NCI-H2107 treated with DMSO at 0.1 percent for 48 hours (cell line): Measurements from ENCODE around the gene ZBTB16.

Experiments
- DNase-seq: peaks from one replicate; lab custom pipeline; 2025; ENCODE audit not compliant: unreplicated experiment; lab: John Stamatoyannopoulos, UW

The ZBTB16 gene

DNA sequence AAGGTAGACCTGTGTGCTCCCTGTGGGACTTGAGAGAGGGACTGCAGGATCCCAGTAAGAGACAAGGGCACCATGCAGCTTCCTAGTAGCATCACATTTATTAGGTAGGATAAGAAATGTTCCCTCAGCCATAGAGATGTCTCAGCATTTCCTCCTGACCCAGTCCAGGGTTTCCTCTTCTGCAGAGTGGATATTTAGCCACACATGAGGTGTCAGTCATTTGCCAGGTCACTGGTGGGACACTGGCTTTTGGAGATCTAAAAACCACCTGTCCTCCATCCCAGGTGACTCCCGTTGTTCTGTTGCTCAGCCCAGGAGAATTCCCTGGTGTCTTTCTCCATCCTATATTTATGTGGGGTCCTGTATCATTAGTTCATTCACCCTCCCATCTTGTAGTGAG is 119.1 kb downstream of the ZBTB16 start:
- DNase-seq = no peak

DNA sequence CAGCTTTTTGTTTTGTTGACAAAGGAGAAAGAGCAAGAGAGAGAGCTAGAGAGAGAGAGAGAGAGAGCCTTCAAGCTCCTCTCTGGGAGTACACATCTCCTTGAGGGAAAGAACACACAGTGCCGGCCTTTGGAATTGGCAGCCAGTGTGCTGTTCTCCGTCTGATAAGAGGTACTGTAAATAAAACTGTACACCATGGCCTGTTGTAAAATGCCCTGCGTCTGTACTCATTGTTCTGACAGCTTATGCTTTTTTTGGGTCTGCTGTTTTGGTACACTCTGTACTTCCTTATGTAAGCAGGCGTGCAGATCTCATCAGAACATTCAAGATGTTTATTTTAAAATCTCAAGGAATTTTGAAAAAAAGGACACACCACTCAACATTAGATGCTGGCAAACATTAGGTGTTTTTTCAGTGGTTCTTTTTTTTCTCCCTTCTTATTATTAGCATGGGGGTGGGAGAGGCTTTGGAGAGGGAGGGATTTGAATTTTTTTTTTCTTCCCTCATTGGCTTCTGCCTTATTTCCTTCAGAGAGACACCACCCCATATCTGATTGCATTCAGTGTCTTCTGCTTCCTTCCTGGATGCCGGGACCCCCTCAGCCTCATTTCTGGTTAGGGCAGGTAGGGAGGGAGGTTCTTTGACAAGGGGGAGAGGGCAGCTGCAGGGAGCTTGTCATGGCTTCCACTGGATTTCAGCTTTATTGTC is 119.9 kb downstream of the ZBTB16 start:
- no peak for DNase-seq

DNA sequence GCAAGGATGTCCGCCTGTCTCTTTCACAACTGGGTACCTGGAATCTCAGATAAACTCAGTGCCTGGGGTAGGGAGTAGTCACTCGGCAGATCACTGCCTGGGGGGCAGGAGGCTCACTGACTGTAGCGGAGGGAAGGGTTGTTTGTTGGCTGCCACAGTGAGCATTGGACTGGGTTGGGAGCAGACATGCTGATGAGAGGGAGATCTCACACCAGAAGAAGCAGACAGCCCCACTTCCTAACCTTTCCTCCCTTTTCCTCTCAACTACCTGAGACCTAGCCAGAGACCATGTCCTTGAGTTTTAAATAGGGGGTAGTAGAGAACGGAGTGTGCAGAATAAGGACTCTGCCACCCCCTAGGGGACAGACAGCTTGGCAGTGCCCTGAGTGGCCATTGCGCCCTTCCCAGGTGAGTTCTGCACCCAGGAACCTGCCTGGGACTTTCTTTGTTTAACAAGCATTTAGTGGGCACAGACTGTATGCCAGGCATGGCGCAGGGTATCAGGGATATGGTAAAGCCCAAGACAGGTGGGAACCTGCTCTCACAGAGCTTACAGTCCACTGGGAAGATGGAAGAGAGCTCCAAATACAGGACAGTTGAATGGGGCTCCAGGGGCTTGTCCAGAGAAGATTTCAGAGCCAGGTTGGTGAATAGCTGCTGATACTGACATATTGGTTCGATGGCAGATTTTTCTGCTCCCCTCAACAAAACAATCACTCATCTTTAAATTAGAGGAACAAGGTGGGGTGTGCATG is 121.0 kb downstream of the ZBTB16 start:
- DNase-seq = peak; percentile 23

DNA sequence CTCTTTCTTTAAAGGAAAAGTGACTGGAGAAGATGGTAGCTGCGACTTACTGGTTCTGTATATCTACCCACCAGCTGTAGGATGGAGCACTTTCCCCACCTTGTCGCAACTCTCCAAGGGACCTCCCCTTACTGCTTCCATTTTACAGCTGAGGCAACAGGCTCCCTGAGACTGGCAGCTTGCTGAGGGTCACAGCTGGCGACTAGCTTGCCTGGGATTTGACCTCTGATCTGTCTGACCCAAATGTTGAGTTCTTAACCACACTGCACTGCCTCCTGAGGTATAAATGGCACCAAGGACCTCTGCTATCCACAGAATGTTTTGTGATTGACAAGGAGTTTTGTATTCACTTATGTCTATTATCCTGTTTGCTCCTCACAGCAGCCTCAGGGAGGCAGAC is 121.7 kb downstream of the ZBTB16 start:
- DNase-seq = no peak

DNA sequence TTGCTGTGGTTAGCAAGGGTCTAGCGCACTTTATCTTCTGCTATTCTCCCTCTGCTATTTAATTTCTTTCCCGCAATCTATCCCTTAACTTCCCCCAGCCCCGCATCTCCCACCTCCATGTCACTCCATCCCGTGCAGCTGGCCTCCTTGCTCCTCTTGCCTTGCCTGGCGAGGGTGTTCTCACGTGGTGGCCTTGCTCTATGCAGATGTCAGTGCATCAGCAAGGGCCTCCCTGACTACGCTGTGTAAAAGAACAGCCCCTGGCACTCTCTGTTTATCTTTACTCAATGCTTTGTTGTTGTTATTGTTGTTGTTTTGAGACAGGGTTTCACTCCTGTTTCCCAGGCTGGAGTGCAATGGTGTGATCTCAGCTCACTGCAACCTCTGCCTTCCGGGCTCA is 122.2 kb downstream of the ZBTB16 start:
- no peak for DNase-seq

DNA sequence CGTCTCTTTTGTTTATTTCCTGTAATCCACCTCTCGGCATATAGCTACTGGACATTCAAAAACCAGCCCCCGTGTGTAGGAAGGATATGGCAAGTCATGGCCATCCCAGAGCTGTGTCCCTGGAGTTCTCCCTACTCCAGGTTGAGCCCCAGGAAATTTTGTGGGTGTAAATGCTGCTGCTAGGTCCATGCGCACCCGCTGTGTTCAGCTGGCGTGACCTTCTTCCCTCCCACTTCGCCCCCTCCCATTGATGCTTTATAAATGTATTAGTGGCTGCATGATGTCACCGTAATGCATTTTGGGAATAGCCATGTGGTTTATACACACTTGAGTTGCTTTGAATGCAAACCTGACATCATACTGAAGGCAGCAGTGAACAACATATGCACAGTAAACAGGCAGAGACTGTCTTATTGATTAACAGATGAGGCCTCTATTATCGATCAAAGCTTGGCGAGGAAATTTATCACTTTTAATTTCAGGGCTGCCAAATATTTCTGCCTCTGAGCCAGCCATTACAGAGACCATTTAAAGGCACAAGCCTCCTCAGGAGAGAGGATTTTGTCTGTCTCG is 123.0 kb downstream of the ZBTB16 start:
- no peak for DNase-seq

DNA sequence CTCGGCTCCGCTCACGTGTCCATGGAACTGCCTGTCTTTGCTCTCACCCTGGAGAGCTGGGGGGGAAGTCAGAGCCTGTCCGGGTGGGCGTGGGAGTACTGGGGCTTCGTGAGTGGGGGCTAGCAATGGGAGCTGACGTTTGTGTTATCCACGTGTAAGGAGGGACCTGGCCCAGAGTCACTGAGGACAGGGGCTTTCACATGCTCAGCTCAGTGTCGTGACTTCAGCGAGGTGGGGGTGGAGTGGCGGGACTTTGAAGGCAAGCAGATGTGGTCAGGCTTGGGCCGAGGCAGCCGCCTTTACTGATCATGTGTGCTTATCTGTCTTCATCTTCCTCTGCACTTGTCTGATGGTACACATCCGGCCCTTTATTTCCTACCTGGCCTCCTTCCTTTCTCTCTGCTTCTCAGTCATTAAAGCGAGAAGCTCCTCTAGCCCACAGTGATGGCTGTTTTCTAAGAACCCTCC is 123.6 kb downstream of the ZBTB16 start:
- DNase-seq = no peak

DNA sequence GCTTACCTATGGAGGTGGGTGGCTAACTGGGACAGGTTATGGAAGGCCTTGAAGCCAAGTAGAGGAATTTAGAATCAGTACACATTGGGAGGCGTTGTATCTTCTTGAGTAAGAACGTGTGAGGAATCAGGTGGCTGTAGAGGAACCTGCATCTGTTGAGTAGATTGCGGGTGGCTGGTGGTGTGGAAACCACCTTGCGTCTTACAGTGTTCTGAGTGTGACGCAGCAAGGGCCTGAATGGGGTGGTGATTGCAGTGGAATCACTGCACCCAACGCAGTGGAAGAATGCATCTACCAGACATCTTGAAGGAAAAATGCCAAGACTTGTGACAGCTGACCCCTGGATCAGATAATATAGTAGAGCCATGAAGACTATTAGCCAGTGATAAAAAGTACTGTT is 125.9 kb downstream of the ZBTB16 start:
- DNase-seq = no peak

DNA sequence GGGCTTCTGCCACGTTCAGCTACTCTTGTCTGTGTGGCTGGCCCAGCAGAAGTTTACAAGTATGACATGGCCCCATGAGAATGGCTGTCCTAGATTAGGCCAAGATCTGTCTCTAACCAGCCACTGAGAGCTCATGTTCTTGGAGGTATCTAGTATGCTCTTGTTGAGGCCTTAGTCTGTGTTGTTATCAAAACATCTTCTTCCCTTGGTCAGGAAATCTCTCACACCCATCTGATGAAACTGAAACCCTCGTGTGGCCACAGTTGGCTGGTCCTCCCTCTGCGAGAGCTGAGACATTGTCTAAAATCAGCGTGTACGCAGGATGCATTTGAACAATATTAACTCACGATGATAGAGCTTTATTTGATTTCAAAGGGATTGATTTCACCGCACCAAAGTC is 127.7 kb downstream of the ZBTB16 start:
- DNase-seq = no peak

DNA sequence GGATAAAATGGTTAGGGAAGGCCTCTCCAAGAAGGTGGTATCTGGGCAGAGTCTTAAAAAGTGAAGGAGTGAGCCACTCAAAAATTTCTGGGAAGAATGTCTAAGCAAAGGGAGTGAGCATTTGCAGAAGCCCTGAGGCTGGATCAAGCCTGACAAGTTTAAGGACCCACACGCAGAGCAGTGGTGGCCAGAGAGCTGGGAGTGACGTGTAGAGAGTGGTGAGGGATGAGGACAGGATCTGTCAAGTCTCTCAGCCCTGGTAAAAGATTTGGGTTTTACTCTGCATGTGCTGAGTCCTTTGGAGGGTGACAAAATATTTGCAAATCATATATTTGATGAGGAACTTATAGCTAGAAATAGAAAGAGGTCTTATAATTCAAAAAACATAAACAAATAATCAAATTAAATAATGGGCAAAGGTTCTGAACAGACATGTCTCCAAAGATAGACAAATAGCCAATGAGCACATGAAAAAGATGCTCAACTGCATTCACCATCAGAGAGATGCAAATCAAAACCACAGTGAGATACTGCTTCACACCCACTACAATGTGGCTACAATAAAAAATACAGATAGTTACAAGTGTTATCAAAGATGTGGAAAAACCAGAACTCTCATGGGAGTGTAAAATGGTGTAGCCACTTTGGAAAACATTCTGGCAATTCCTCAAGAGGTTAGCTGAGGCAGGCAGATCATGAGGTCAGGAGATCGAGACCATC is 129.5 kb downstream of the ZBTB16 start:
- DNase-seq = no peak

DNA sequence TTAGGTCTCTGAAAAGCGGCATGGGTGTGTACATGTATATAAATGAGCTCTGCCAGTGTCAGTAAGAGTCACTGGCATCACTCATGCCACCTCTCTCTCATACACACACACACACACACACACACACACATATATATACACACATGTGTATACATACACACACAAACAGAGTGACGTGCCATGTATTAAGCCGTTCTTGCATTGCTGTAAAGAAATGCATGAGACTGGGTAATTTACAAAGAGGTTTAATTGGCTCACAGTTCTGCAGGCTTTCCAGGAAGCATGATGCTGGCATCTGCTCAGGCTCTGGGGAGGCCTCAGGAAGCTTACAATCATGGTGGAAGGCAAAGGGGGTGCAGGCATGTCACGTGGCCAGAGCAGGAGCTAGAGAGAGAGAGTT is 131.1 kb downstream of the ZBTB16 start:
- DNase-seq = no peak

DNA sequence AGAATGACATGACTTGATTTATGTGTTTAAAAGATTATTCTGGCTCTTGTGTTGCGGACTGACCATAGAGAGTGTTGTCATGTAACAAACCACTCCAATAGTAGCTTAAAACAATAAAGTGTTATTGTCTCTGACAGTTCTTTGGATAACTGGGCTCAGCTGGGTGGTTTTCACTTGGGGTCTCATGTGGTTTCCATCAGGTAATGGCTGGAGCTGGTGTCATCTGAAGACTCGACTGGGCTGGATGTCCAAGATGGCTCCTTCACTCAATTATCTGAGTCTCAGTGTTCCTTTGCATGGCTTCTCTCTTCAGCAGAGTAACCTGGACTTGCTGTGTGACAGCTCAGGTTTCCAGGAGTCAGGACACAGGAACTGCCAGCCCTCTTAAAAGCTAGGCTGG is 132.4 kb downstream of the ZBTB16 start:
- no peak for DNase-seq

DNA sequence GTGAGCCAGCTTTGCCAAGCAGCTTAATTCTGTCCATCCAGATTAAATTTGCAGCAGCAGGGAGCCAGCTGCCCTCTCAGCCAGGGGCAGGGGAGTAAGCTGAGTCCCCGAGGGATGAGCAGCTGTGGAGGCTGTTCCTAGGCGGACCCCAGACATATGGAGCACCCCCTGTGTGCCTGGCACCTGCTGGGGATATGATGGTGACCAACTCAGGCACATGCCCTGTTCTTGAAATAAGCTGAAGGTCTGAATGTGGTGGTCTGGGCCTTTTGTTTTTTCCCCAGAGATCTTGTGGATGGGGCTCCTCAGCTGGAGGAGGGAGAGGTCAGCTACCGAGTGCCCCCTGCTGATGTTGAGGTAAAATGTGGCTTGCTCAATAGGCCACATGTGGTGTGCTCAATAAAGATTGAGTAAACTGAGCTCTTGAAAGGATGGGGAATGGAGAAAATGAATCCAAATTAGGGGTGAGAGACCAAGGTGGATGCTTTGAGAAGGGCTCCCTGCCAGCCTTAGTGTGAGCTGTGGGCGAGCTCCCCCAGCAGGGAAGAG is 133.4 kb downstream of the ZBTB16 start:
- DNase-seq = peak; percentile 16

DNA sequence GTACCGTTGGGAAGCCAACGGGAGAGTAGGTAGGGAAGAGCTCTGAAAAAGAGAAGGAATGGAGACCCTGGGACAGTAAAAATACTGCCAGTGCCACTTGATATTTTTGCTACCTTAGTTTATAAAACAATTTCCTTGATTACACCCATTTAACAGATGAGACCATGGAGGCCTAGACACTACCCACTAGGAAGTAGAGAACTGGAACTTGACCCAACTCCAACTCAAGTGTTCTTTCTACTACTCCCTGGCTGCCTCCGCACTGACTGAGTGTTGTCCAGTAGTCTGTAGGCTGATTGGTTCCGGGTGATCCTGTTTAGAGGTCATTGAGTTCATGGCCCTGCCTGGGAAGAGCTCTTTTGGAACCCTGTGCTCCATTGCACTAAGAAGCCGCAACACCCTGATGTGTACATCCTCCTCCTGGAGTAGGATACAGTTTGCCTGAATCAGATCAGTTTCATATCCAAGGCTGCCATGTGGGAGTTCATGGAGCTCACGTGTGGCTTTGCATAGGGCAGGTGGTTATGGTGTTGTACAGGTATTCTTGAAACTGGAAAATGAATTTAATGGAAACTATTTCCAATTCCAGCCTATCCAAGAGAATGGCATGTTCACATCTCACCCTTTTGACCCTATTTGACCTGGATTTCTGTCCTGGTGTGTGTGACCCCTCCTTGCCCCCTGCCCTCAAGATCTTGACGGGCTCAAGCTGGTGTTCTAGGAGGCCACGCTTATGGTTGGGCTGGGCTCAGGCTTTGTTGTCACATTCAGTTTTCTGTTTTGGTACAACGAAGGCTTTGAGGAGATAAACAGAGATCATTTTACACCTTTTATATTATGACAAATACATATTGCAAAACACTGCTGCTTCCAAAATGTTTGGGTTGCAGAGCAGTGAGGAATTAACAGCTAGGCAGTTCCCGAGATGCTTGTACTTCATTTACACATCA is 134.5 kb downstream of the ZBTB16 start:
- DNase-seq = peak; percentile 10

DNA sequence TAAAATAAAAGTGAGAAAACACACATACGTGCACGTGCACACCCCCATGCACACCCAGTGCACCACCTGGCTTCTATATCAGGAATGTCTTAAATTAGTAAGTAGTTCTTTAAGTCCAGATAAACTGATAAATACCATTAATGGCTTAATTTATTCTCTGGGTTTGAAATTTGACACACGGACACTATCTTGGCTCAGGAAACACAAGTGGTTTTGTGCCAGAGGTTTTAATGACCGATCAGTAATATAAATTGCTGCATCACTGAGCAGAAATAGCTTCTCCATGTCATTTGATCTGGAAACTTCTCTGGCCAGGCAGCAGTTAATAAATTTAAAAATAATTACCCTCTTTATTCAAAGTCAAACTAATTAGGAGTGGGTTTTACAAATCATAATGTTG is 135.2 kb downstream of the ZBTB16 start:
- no peak for DNase-seq

DNA sequence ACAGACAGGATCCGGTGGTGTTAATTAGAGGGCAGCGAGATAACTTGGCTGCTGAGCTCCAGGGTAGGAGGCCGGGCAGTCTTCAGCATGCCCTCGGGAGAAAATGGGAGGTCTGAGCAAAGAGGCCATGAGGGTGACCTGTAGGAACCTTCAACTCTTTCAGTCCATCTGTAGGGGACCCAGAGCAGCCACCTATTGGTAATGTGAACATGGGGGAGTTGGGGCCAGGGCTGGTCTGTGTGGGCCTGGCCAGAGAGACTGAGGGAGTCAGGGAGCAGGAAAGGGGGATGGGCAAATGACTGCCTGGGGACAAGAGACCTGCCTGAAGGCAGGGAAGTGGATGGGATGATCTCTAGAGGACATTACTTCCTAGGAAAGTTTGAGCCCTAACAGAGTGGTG is 135.6 kb downstream of the ZBTB16 start:
- DNase-seq = no peak

DNA sequence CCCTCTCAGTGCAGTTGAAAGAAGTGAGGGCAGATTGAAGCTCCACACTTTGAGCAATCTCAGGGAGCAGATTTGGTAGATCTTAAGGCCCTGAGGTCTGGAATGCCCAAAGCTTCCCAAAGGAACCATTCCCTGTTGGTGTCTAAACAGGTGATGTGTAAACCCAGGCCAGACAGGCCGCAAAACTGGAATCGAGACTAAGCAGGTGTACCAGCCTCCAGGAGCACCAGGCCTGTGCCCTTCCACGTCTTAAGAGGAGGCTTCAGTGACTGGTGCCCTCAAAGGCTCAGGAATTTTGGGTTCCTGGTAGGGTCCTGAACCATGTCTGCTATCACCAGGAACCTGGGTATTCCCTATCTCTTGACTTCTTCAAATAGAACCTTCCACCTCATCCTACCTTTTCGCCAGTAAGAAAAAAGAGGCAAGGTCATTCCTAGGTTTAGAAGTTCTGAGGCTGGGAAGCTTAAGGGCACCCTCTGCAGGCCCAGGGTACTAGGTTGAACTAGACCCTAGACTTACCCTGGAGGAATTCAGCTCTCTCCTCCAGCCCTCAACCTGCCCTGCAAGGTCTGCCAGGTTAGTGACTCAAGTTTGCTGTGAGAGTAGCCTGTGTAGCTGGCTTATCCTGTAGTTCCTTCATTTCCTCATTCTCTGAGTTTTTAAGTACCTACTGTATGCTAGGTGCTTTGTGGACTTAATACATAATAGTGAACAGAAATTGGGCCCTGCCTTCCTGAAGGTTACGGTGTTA is 136.6 kb downstream of the ZBTB16 start:
- no peak for DNase-seq

DNA sequence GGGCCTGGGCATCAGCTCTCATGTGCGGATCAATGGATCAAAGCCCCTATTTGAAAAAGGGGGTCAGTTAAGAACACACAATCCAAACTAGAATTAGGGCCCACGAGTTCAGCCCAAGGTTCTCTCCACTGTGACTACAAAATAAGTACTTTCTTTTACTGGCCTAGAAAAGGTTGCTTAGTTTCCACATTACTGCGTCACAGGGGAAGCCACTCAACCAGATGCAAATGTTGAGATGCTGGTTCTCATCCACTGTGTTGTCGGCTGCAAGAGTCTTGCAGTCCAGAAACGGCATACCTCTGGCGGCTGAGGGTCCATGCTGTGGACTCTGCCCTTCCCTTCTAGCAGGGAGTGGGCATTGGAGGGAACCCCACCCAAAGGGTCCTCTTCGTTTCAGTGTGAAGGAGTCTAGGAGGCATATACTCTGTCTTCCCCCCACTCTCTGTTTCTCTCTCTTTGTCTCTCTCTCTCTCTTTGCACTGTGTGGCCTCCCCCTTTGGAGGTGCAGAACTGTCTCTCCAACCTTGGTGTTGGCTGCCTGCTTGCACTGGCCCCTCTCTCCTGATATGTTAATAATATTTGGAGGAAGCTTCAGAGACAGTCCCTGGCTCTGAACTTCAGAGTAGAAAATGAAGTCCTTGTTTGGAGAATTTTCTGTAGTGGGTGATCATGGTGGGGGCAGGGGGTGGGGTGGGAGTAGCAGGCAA is 137.6 kb downstream of the ZBTB16 start:
- no peak for DNase-seq
